Superior temporal gyrus (tissue), 1 donor: Measurements from ENCODE around the gene CEP76.
"Not testable (repeated sequence)": the region's sequence is repeated elsewhere in the genome, so short reads cannot be mapped to it uniquely, and the experiment has no call there.

Experiments
- DNase-seq: peaks from one replicate; pipeline ENCODE4 v3.0.0-alpha.2; 2016; ENCODE audit errors: extremely low spot score

Gene CEP76

DNA sequence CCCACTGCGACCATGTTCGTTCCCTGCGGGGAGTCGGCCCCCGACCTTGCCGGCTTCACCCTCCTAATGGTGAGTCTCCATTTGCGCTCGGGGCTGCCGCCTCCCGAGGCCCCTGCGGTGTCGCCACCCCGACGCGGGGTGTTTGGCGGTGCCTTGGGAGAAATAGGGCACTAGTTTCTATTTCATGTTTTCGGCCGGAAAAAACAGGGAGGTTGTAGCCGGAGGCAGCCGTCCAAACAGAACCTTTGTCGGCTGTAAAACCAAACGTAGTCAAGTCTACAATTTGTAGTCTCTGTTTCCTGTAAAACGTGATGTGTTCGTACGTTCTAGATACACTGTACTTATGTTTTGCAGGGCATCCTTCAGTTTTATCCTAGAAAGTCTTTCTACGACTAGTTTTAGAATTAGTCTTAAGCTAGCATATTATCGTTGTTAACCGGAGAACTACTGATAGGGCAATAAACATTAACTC is 609 bp upstream of the CEP76 start:
- DNase-seq, result no peak

DNA sequence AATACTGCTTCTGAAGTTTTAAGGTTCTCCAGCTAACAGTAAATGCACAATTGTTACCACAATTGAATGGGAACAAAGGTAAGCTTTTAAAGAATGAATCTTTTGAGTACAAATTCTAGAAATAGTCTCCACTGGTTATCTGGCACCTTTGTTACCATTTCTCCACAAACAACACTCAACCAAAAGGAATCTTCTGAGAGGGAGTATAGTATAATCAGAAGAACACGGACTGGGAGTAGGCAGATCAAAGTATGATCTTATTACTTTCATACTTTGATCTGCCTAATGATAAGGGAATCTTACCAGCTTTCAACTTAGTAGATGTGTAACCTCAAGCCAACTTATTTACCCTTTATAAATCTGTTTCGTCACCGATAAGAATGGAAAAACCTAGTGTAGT is 1.4 kb downstream of the CEP76 start:
- no peak for DNase-seq

DNA sequence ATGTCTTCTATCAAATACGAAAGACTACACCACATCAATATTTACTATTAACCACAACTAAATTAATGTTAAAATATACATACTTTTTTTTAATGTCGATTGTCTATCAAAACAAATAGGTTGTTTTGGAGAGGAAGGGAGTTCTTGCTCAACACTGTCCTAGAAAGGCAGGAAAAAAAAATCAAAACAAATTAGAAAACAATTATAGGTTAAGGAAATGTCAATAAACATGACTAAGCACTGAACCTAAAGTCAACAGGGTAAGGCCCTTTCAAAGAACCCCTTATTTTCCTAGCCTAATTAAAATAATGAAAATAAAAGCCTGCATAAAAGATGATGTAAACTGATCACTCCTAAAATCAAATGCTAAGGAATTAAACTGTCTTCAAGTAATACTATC is 2.8 kb downstream of the CEP76 start:
- no peak for DNase-seq

DNA sequence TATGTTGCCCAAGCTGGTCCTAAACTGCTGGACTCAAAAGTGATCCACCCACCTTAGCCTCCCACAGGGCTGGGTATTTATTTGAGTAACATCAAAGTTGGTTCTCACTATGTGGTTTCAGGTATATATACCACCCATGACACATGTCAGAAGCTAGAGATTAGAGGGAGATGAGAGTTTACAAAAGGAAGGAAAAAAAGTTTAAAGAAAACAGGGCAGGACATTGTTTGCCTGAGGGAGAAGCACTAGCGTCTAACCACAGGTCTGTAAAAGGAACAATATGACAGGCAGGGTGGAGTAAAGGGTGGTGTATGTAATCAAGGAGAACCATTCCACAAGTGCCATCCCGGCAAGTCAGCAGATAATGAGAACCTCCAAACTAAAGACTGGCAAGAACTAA is 8.5 kb downstream of the CEP76 start:
- no peak for DNase-seq

DNA sequence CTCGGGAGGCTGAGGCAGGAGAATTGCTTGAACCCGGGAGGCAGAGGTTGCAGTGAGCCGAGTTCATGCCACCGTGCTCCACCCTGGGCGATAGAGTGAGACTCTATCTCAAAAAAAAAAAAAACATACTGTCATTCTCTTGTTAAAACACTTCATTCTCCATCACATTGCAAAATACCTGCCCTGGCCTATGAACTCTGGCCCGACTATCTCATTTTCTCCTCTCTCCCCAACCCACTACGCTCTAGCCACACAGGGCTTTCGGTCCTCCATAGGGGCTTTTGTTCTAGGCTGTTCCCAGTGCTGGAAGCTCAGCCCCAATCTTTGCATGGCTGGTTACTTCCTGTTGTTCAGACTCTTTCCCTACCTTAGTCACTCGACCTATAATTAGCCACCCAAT is 10.3 kb downstream of the CEP76 start:
- no peak for DNase-seq

DNA sequence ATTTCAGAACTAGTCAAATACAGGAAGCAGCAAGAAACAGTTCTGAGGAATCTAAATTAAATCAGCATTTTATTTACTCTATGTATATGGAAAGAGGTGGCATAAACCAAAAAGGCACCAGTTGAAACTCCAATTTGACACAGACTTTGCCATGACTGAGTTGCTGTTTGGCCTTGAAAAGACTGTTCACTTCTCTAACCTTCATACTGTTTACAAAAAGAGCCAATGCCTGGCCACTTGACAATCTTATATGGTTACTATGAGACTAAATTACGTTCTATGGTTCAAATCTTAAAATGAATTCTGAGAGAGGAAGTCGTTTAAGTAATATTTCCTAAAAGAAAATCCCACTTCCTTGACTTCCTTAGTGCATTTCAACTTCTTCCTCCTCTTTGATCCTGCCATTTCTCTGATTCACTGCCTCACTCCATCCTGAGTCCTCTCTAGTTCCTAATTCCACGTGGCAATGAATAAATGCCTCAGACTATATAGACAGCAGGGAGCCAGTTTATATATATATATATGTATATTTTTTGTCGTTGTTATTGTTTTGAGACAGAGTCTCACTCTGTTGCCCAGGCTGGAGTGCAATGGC is 13.2 kb downstream of the CEP76 start:
- DNase-seq, result no peak

DNA sequence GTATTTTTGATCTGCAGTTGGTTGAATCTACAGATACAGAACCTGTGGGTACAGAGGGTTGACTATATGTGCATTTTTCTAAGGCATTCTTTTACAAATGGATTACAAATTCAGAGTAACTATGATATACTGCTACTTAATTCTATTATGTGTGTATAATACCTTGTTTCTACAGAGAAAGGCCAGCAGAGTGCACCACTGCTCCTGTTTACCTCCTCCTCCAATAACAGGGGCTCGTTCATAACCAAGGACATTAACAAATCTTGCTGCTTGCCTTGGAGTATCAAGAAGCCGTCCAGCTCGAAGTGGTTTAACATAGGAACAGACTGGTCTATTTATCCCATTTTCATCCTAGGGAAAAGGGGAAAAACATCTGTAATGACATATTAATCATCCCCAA is 16.4 kb downstream of the CEP76 start:
- DNase-seq, result no peak

DNA sequence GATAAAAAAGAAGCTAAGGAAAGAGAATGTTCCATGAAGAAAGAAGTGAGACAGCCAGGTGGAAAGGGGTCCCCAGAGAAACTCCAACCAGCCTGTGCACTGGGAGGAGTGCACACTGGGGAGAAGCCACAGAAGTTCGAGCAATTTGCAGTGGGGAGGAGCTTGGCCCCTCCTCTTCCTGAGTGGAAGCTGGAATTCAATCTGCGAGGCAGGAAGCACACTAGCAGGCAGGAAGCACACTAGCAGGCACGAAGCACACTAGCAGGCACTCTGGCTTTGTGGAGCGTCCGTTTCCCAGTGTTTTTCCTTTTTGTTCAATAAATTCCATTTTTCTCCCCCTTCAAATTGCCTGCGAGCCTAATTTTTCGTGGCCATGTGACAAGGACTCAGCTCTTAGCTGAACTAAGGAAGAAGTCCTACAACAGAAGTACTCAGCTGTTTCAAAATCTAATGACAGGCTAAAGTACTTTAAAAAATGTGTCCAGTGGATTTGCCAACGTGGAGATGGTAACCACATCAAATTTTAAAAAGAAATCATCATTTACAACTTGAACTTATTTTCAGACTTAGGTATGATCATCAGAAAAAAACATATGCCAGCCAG is 23.2 kb downstream of the CEP76 start:
- no peak for DNase-seq

DNA sequence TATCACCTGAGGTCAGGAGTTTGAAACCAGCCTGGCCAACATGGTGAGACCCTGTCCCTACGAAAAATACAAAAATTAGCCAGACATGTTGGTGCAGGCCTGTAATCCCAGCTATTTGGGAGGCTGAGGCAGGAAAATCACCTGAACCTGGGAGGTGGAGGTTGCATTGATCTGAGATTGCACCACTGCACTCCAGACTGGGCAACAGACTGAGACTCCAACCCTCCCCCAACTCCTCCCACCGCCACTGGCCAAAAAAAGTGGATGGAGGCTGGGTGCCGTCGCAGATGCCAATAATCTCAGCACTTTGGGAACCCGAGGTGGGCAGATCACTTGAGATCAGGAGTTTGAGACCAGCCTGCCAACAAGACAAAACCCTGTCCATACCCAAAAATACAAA is 34.5 kb downstream of the CEP76 start:
- no peak for DNase-seq

DNA sequence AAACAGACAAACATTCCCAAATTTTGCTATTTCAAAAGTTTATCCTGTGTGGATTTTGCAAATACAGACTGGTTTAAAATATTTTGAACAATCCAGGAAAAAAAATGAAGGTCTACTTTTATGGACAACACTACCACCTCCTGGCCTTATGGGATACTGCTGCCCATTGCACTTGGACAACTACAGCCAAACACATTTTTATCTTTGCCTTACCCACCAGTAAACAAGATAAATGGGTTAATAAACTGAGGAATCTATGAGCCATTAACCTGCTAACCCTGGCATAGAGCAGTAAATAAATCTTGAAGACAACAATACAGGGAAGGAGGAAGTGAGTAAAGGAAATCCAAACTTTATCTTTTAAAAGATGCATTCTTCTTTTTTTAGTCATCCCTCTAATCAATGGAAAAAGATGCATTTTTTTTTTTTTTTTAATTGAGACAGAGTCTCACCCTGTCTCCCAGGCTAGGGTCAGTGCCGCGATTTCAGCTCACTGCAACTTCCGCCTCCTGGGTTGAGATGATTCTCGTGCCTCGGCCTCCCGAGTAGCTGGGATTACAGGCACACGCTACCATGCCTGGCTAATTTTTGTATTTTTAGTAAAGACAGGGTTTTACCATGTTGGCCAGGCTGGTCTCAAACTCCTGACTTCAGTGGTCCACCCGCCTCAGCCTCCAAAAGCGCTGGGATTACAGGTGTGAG is 42.5 kb downstream of the CEP76 start:
- DNase-seq, result peak; percentile 88

DNA sequence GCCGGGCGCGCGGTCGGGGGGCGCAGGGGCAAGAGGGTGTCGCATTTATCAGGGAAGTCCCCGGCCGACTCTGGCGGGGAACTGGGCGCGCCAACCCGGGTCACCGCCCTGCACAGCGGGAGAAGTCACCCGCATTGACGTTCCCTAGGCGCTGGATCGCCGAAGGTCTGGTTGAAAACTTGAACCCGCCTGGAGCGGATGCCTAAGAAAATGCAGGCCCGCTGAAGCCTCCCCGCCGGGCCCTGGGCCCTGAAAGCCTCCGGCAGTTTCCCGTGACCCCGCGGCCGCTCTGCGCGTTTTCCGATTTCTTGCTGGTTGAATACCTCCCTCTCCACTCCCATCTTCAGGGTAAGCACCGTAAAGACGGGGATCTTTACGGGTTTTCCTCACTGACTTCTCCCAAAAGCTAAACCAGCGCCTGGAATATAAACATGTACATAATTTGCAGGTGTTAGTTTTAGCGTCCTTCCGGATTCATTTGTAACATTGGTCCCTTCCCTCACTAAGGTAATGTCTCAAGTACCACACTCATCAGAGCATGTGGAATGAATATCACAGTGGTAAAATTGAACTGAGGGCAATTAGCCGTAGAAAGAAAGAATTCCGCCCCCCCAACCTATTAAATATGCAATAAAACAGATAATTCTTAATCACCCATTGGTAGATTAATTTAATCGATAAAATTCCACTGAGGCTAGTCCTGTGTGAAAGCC is 43.9 kb downstream of the CEP76 start:
- peak; percentile 65 for DNase-seq

DNA sequence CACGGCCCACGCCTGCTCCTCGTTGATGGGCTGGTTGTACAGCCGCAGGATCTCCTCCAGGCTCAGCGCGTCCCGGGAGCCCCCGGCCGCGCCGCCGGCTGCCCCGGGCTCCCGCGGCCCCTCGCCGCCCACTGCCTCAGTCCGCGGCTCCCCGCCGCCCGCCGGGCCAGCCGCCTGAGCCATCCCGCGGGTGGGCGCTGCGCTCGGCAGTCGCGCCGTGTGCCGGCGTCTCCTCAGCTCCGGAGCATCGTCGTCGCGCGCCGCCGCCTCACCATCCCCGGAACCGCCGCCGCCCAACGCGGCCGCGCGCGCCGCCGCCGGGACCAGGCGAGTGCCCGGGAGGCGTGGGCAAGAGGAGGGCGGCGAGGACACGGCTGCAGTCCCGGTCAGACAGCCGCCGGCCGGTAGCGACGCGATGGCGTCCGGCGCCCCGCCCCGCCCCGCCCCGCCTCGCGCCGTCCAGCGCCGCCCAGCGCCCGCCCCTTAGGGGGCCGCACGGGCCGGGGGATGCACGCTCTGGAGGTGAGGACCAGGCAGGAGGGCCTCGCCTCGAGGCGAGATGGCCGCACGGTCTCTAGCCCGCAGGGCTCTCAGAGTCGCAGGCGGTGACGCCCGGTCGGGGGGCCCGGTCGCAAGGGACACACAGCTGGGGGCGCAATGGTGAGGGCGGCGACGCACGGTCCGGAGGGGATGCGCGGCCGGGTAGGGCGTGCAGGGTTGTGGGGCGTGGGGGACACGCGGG is 44.7 kb downstream of the CEP76 start, which contains the start of gene SPIRE1:
SPIRE1 (minus strand) TSS at position 424 of the 742 bp plus-strand sequence; CDS start at position 183, 241 bp downstream.
- DNase-seq, result peak; percentile 63

DNA sequence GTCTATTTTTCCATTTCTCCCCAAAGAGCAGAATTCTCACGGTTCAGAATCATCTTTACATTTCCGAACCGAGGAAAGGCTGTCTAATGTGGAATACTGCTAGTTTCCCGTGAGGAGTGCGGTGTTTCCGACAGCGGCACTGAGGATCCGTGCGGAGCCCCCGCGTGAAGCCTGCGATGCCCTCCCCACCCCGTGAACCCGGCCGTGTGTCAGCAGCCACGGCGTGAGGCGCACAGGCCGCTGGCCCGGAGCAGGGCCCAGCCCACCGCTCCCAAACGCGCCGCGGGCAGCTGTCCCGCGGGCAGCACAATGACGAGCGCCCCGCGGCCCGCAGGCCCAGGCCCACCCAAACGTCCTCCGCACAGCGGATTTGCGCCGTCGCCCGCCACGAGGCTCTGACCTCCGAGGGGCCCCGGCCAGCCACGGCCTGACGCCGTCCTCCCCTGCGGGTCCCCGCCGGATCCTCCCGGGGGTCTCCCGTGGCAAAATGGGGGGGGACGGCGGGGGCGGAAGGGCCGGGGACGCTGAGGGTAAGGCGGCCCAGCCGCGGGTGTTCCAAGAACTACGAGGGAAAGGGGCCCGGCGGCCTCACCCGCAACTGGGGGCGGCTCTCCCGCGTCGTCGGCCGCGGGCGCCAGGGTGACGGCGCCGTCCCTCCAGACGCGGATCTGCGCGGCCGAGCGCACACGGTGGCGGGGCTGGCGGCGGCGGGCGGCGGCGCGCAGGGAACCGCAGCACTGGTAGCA is 45.4 kb downstream of the CEP76 start:
- peak; percentile 46 for DNase-seq

DNA sequence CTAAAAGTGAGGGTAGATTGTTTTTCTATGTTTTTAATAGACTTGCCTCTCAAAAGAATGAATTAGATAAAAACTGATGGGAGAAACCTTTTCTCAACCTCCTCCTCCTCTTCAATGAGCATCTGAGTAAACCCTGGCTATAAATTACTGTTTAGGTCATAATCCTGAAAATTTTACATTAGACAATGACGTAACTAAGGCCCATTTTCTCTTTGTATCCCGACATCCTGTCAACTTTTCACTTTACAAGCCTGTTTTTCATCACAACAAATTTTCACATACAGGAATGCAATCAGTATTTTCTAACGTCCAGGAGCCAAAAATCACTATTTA is 46.0 kb downstream of the CEP76 start:
- DNase-seq, result no peak

DNA sequence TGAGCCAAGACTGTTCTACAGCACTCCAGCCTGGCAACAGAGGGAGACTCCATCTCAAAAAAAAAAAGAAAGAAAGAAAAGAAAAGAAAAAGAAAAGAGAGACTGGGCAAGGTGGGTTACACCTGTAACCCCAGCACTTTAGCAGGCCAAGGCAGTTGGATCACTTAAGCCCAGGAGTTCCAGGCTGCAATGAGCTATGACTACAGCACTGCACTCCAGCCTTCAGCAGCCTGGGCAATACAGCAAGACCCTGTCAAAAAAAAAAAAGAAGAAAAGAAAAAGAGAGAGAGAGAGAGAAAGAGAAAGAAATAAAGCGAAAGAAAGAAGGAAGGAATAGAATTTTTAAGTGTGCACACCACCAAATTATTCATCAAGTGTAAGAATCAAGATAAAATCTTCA is 47.6 kb downstream of the CEP76 start:
- DNase-seq, result no peak

DNA sequence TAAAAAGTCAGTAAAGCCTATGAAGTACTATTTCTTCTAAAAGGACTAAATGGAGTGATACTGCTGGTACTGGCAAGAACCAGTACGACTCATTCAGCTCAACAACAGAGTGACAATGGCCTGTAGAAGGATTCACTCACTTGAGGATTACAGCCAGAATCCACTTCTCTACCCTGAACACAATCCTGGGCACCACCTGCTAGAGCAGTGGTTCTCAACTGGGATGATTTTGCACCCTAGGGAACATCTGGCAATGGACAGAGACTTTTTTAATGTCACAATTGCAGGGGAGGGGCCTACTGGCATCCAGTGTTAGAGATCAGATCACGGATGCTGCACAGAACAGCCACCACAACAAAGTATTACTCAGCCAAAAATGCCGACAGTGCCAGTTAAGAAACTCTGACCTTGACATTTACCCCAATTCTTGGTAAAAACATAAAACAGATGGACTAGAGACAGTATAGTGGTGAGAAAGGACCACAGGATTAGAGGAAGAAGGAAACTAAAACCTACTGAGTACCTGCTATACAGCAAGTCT is 49.6 kb downstream of the CEP76 start:
- peak; percentile 55 for DNase-seq

DNA sequence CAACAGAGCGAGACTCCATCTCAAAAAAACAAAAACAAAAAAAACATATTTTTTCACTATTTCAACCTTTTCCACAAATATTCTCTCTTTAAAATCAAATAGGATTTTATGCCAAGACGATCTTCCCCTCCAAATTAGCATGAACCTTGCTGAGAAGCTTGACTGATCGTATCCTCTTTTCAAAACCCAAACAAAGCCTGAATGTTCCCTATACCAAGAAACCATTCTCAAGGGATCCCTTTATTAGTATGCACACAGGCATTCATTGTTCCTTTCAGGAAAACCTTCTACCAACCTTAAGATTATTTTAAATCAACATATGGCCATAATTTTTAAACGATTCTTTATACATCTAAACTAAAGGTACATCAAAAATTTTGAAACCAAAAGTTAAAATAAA is 50.9 kb downstream of the CEP76 start:
- no peak for DNase-seq

DNA sequence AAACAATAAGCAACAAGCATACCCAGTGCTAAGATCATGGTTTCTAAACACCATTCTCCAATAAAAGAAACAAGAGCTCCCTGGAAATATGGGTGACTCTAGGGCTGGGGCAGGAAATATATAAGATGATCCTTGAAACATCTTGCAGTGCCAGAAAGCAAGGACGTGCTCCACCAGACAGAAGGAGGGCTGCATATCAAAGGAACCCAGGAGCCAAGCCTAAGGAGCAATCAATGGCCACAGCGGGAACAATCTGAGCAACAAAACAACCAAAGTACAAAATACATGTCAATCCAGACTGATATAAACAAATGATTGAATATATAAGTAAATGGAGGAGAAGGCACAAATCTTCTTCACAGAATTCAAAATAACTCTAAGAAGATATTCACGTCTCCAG is 54.8 kb downstream of the CEP76 start:
- no peak for DNase-seq

DNA sequence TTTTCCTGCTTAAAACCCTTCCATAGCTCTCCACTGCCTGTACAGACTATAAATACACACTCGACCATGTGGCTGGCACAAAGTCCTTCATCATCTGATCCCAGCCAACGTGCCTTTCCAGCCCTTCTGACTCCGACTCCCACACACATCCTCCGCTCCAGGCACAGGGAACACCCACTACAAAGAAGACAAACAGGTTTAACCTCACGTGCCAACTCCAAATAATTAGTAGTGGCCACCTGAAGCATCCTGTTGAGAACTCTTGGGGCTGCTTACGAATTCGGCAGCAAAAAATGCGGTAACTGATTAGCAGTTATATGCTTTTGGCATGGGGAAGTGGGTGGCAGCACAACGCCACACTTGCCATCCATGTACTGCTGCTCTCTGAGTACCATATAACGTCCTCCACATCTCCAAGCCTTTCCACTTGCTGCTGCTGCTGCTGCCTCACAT is 56.7 kb downstream of the CEP76 start:
- peak; percentile 65 for DNase-seq

DNA sequence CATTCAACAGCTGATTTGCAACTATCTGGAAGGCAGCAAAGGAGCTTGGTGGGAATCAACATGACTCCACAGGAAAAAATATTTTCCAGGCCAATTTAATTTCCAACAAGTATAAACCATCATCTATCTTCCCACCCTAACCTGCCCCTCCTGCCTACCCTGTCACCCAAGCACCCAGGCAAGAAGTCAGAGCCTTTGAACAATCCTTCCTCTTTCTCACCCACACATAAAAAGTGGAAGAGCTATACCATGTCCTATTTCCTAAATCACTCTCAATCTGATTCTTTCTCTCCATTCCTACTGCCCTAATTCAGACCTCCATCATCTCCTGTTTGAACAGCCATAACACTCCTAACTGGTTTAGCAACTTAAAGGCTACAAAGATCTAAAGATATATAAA is 57.3 kb downstream of the CEP76 start:
- no peak for DNase-seq

DNA sequence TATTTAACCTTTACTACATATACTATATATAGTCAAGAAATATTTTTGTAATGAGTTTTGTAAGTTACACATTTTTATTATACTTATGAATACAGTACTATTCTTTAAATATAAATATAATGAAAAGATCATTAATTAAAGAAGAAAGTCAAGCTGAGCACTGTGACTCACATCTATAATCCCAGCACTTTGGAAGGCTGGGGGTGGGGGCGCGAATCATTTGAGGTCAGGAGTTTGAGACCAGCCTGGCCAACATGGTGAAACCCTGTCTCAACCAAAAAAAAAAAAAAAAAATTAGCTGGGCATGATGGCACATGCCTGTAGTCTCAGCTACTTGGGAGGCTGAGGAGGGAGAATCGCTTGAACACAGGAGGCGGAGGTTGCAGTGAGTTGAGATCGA is 58.8 kb downstream of the CEP76 start:
- not testable (repeated sequence) for DNase-seq
